ENCODE measurements around the gene MOGAT3. TPM values are rescaled to one million over a fixed set of nuclear protein-coding genes. Genes with fewer than 3 reads are reported as not detected.

Gene MOGAT3
- total and polyA plus RNA-seq, 8 donors: not detected

GRCh38 chr7:101195884-101196283 is 5.0 kb downstream of the MOGAT3 start:
- no peak for DNase-seq

GRCh38 chr7:101189109-101189508 is 11.7 kb downstream of the MOGAT3 start:
- intact Hi-C loops (cut with DNase I): no loop called here
- Histone ChIP-seq H3K4me1 (no peaks in the 10 kb centered on the region), H3K4me3 (no peak overlapping the region), H3K36me3 (no peaks in the 10 kb centered on the region), H3K27me3 (no peaks in the 10 kb centered on the region), H3K27ac (no peak overlapping the region), H3K9me3 (no peaks in the 10 kb centered on the region)
- DNase-seq: no peak
- TF ChIP-seq CTCF (IDR thresholded peaks at IDR 0.05): no peak
- no peak for FAIRE-seq
- WGBS, 2 donors: 73 to 76% methylated on average over 8 of the region's 8 CpGs
- no peak for ATAC-seq

More at GRCh38 chr7:101195884-101196283, 5.0 kb downstream of the MOGAT3 start:
- no peak for ATAC-seq
- no peaks in the 10 kb centered on the region for H3K4me1 ChIP-seq
- H3K36me3 ChIP-seq: no peaks in the 10 kb centered on the region
- no peak for FAIRE-seq
- no peaks in the 10 kb centered on the region for H3K27me3 ChIP-seq
- no peaks in the 10 kb centered on the region for H3K9me3 ChIP-seq
- WGBS, 2 donors: 83 to 84% methylated on average over 17 of the region's 17 CpGs
- intact Hi-C loops (cut with DNase I): loop anchor here in 2 of 3 donors (10.0 kb wide), 1 partner anchor 51 kb away; no protein-coding TSS in a partner anchor
- H3K27ac ChIP-seq: no peak overlapping the region
- H3K4me3 ChIP-seq: no peak overlapping the region
- TF ChIP-seq CTCF (IDR thresholded peaks at IDR 0.05): no peak

GRCh38 chr7:101186844-101187428 is 13.9 kb downstream of the MOGAT3 start:
- ATAC-seq (no peak), FAIRE-seq (no peak), DNase-seq (no peak)
- Histone ChIP-seq H3K4me1 (no peaks in the 10 kb centered on the region), H3K36me3 (no peaks in the 10 kb centered on the region), H3K4me3 (no peak overlapping the region), H3K9me3 (no peaks in the 10 kb centered on the region), H3K27ac (no peak overlapping the region), H3K27me3 (no peaks in the 10 kb centered on the region)
- no peak for TF ChIP-seq CTCF (IDR thresholded peaks at IDR 0.05)
- intact Hi-C loops (cut with DNase I): no loop called here
- WGBS, 2 donors: 78 to 91% methylated on average over 4 of the region's 4 CpGs

- Histone ChIP-seq H3K27me3 (peaks cover 0 to 3% (median 0%) of the 10 kb centered on the region in 4 donors), H3K9me3 (no peaks in the 10 kb centered on the region), H3K36me3 (no peaks in the 10 kb centered on the region), H3K4me3 (no peak overlapping the region), H3K27ac (no peak overlapping the region), H3K4me1 (no peaks in the 10 kb centered on the region)
- 44 to 57% methylated on average over 6 of the region's 6 CpGs for WGBS, 2 donors
- ATAC-seq (no peak), FAIRE-seq (no peak), DNase-seq (no peak)
- TF ChIP-seq CTCF (IDR thresholded peaks at IDR 0.05): no peak
- intact Hi-C loops (cut with DNase I): no loop called here
These were observed 14.6 kb downstream of the MOGAT3 start for GRCh38 chr7:101186194-101186593.

- Histone ChIP-seq H3K27me3 (peaks cover 0 to 11% (median 3%) of the 10 kb centered on the region in 4 donors), H3K4me3 (no peak overlapping the region), H3K36me3 (no peaks in the 10 kb centered on the region), H3K9me3 (no peaks in the 10 kb centered on the region), H3K4me1 (no peaks in the 10 kb centered on the region), H3K27ac (no peak overlapping the region)
- intact Hi-C loops (cut with DNase I): no loop called here
- FAIRE-seq (no peak), DNase-seq (no peak), ATAC-seq (no peak)
- 54 to 56% methylated on average over 5 of the region's 5 CpGs for WGBS, 2 donors
- no peak for TF ChIP-seq CTCF (IDR thresholded peaks at IDR 0.05)
These were observed 15.5 kb downstream of the MOGAT3 start for GRCh38 chr7:101185258-101185839.

Measured in pancreas (tissue), 10 donors.